Esophagus muscularis mucosa (tissue), 4 donors: ENCODE data around the gene ZNF584.
"Not testable (repeated sequence)": the region's sequence is repeated elsewhere in the genome, so short reads cannot be mapped to it uniquely, and the experiment has no call there.

Experiments used
- EP300 ChIP-seq: sonication (generic); formaldehyde crosslinking; IDR thresholded peaks from one replicate; pipeline ENCODE4 v1.6.1; 2017; ENCODE audit warnings: antibody characterized with exemption
- POLR2A ChIP-seq: fragments of 450-650 bp; IDR thresholded peaks from one replicate; pipeline ENCODE4 v1.6.1; 2017; ENCODE audit warnings: antibody characterized with exemption, moderate library complexity, mild to moderate bottlenecking, low read depth
- POLR2AphosphoS5 ChIP-seq, 2 donors: sonication (generic); formaldehyde crosslinking; IDR thresholded peaks; one replicate each; pipeline ENCODE4 v1.6.1; 2017; ENCODE audit warnings: antibody characterized with exemption in 2 of 2
- TF ChIP-seq, protein P1 (sequence below), 3 experiments: fragments of 200-600 bp in 2 of 3; fragments of 450-650 bp in 1 of 3; sonication (generic) in 2 of 3; IDR thresholded peaks; one replicate each; pipeline ENCODE4 v1.5.1; 2017 to 2019; ENCODE audit warnings: antibody characterized with exemption in 3 of 3, mild to moderate bottlenecking in 2 of 3, moderate library complexity in 1 of 3

DNA sequence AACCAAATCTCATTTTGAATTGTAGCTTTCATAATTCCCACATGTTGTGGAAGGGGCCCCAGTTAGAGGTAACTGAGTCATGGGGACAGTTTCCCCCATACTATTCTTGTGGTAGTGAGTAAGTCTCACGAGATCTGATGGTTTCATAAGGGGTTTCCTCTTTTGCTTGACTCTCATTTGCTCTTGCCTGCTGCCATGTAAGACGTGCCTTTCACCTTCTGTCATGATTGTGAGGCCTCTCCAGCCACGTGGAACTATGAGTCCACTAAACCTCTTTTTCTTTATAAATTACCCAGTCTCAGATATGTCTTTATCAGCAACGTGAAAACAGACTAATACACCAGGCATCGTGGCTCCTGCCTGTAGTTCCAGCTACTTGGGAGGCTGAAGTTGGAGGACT is 41.5 kb downstream of the ZNF584 start:
- TF ChIP-seq, protein P1, sequence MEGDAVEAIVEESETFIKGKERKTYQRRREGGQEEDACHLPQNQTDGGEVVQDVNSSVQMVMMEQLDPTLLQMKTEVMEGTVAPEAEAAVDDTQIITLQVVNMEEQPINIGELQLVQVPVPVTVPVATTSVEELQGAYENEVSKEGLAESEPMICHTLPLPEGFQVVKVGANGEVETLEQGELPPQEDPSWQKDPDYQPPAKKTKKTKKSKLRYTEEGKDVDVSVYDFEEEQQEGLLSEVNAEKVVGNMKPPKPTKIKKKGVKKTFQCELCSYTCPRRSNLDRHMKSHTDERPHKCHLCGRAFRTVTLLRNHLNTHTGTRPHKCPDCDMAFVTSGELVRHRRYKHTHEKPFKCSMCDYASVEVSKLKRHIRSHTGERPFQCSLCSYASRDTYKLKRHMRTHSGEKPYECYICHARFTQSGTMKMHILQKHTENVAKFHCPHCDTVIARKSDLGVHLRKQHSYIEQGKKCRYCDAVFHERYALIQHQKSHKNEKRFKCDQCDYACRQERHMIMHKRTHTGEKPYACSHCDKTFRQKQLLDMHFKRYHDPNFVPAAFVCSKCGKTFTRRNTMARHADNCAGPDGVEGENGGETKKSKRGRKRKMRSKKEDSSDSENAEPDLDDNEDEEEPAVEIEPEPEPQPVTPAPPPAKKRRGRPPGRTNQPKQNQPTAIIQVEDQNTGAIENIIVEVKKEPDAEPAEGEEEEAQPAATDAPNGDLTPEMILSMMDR (IDR thresholded peaks at IDR 0.05), result not testable (repeated sequence)
- TF ChIP-seq POLR2AphosphoS5 (IDR thresholded peaks at IDR 0.05); EP300; POLR2A: not testable (repeated sequence)
